Esophagus (tissue), 2 donors: ENCODE results near the gene FBLN2. TPM values are rescaled to one million over a fixed set of nuclear protein-coding genes. Genes with fewer than 3 reads are reported as not detected.

Source experiments
- H3K27ac ChIP-seq, 2 donors: one replicate each; pipeline ENCODE4 v1.5.1; 2013; ENCODE audit warnings: low read depth in 2 of 2, mild to moderate bottlenecking in 2 of 2, inconsistent platforms in 1 of 2, low read length in 1 of 2, moderate library complexity in 1 of 2
- H3K27me3 ChIP-seq, 2 donors: one replicate each; pipeline ENCODE4 v1.6.1; 2013; ENCODE audit warnings: low read length in 2 of 2, control low read depth in 1 of 2, mild to moderate bottlenecking in 1 of 2; ENCODE audit not compliant: insufficient read depth in 2 of 2, control insufficient read depth in 1 of 2
- H3K36me3 ChIP-seq, 2 donors: one replicate each; pipeline ENCODE4 v1.6.1; 2013; ENCODE audit warnings: low read length in 1 of 2; ENCODE audit not compliant: control insufficient read depth in 2 of 2, insufficient read depth in 2 of 2
- H3K4me1 ChIP-seq, 2 donors: one replicate each; pipeline ENCODE4 v1.6.1; 2013; ENCODE audit warnings: low read length in 1 of 2; ENCODE audit not compliant: control insufficient read depth in 2 of 2, insufficient read depth in 2 of 2
- H3K4me3 ChIP-seq, 2 donors: one replicate each; pipeline ENCODE4 v1.5.1; 2013; ENCODE audit warnings: low read length in 2 of 2, mild to moderate bottlenecking in 2 of 2, low read depth in 1 of 2, moderate library complexity in 1 of 2
- H3K9me3 ChIP-seq, 2 donors: one replicate each; pipeline ENCODE4 v1.6.1; 2013; ENCODE audit warnings: mild to moderate bottlenecking in 2 of 2, low read depth in 1 of 2, low read length in 1 of 2, moderate library complexity in 1 of 2; ENCODE audit not compliant: control insufficient read depth in 2 of 2, insufficient read depth in 1 of 2
- WGBS, 2 donors: extraction: QIAGEN DNeasy Blood & Tissue Kit; methylation state at CpG; one replicate each; pipeline ENCODE4 v1.1.7; 2013; 5-methylcytosine and 5-hydroxymethylcytosine counted together
- polyA plus RNA-seq, 2 donors: library from polyadenylated mRNA; stranded (reverse); fragments of 200-250 nt; gene quantifications; one replicate each; pipeline ENCODE4 v1.2.3, GENCODE V29; 2013
- donor health status: healthy with polysubstance abuse.
- donor health status: Bipolar disorder and iron deficiency.

FBLN2 gene
- polyA plus RNA-seq, 2 donors, result 2.7 to 6.0 TPM

GRCh38 chr3:13575459-13576061 is 26.6 kb downstream of the FBLN2 start:
- no peak overlapping the region for H3K27ac ChIP-seq
- H3K9me3 ChIP-seq, result no peaks in the 10 kb centered on the region
- 41 to 51% methylated on average over 11 of the region's 11 CpGs for WGBS, 2 donors
- H3K27me3 ChIP-seq, result no peaks in the 10 kb centered on the region
- no peaks in the 10 kb centered on the region for H3K4me1 ChIP-seq
- no peaks in the 10 kb centered on the region for H3K36me3 ChIP-seq
- no peak overlapping the region for H3K4me3 ChIP-seq

DNA sequence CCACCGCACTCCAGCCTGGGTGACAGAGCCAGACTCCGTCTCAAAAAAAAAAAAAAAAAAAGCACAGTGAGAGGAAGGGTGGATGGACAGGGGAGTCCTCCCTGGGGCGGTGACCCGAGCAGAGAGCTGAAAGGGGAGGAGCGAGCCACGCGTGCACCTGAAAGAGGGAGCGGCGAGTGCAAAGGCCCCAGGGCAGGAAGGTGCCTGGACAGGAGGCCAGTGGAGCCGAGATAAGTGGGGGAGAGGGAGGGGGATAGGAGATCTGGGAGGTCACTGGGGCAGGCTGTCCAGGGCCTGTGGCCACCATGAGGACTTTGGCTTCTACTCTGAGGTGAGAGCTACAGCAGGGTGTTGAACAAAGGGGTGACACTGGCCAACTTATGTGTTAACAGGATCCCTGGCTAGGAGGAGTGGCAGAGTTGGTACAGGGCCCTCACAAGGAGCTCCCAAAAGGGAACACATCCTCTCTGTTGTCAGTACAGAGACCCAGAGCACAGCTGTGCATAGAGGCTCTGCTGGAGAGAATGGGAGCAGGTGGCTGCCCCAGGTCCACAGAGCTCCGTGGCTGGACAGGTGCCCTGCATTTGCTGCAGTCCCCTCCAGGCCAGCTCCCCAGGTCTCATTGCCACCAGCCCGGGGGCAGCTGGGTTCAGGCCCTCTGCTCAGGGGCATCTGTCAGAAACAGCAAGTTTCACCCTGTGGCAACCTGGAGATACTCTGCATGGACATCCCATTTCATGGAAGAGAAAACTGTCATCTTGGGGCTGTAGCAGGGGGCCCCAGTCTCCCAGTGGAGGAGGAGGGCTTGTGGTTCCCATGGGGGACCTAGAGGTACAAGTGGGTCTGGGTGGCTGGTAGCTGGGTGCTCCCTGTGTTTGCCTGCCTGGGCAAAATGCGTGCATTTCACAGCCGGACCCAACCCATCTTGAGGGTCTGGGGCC is 28.5 kb downstream of the FBLN2 start:
- no peaks in the 10 kb centered on the region for H3K4me1 ChIP-seq

GRCh38 chr3:13578251-13578650 is 29.3 kb downstream of the FBLN2 start:
- WGBS, 2 donors, result 40 to 46% methylated on average over 2 of the region's 2 CpGs
- Histone ChIP-seq H3K4me3 (no peak overlapping the region), H3K9me3 (no peaks in the 10 kb centered on the region), H3K36me3 (no peaks in the 10 kb centered on the region), H3K4me1 (no peaks in the 10 kb centered on the region), H3K27me3 (no peaks in the 10 kb centered on the region), H3K27ac (no peak overlapping the region)

More for the DNA sequence above, 28.5 kb downstream of the FBLN2 start:
- no peak overlapping the region for H3K4me3 ChIP-seq
- no peaks in the 10 kb centered on the region for H3K27me3 ChIP-seq
- no peaks in the 10 kb centered on the region for H3K9me3 ChIP-seq
- H3K36me3 ChIP-seq, result no peaks in the 10 kb centered on the region
- no peak overlapping the region for H3K27ac ChIP-seq
- WGBS, 2 donors, result 90% methylated on average over 12 to 14 of the region's 14 CpGs

DNA sequence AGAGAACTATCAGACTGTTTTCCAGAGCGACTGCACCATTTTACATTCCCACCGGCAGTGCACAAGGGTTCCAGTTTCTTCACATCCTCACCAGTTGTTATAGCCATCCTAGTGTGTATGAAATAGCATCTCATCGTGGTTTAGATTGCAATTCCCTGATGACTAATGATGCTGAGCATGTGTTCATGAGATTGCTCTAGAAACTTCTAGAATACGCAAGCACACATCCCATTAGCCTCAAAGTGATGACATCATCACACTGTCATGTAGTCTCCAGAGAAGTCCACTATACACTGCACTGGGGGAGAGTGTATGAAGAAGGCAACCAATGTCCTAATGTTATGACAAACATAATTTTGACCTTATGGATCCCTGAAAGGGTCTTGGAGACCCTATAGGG is 30.1 kb downstream of the FBLN2 start:
- H3K4me3 ChIP-seq, result no peak overlapping the region
- no peaks in the 10 kb centered on the region for H3K4me1 ChIP-seq
- no peaks in the 10 kb centered on the region for H3K27me3 ChIP-seq
- H3K9me3 ChIP-seq, result no peaks in the 10 kb centered on the region
- H3K27ac ChIP-seq, result no peak overlapping the region
- no peaks in the 10 kb centered on the region for H3K36me3 ChIP-seq
- WGBS, 2 donors, result 78 to 80% methylated on average over 4 of the region's 4 CpGs

GRCh38 chr3:13580256-13581023 is 31.5 kb downstream of the FBLN2 start:
- Histone ChIP-seq H3K27ac (peak overlapping the region; percentile 40 to 66), H3K4me1 (peaks cover 0 to 1% of the 10 kb centered on the region in 2 donors), H3K36me3 (no peaks in the 10 kb centered on the region), H3K4me3 (no peak overlapping the region), H3K27me3 (no peaks in the 10 kb centered on the region), H3K9me3 (no peaks in the 10 kb centered on the region)
- WGBS, 2 donors, result 53 to 58% methylated on average over 20 of the region's 20 CpGs

- Histone ChIP-seq H3K36me3 (no peaks in the 10 kb centered on the region), H3K9me3 (no peaks in the 10 kb centered on the region), H3K4me1 (peaks cover 0 to 1% of the 10 kb centered on the region in 2 donors), H3K4me3 (no peak overlapping the region), H3K27ac (peak overlapping the region in 1 of 2 donors; percentile 41), H3K27me3 (no peaks in the 10 kb centered on the region)
- WGBS, 2 donors, result 76 to 80% methylated on average over 21 of the region's 21 CpGs
These were observed 32.8 kb downstream of the FBLN2 start for GRCh38 chr3:13581485-13582365.

DNA sequence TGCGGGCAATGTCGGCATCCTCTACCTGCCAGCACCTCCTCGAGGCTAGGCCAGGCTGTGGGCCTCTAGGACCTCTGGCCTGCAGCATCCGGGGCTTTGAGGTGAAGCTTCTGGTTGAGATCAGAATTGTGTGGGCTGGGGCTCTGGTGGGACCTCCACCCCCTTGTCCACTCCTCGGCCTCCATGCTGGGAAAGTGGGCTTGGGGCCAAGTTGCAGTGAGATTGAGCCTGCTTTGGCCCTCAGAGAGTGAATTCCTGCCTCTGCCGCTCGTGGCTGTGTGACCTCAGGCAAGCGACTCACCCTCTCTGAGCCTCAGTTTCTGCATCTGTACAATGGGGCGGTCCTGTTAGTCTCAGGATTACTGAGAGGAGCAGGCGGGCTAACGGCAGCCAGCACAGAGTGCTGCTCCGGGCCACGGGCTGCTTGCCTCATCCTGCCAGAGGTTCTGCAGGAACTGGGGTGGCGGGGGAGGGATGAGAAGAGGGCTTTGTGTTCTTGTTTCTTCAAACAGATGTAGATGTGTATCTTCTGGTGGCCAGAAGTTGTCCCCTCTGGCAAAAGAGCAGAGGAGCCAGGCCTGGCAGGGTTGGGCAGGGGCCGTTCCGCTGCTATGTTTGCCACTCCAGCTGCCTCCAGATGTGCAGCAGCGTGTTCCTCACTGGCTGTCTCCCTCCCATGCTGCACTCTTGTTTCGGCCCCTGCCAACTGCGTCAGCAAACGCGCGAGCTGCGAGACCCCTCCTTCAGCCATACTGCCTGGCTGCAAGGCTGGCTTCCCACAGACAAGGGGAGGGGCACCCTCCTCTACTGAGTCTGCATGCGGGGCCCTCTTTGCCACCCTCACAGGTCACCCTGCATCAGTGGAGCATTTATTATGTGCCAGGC is 33.7 kb downstream of the FBLN2 start:
- no peaks in the 10 kb centered on the region for H3K9me3 ChIP-seq
- H3K4me1 ChIP-seq, result peaks cover 0 to 1% of the 10 kb centered on the region in 2 donors
- H3K36me3 ChIP-seq, result no peaks in the 10 kb centered on the region
- H3K27ac ChIP-seq, result peak overlapping the region in 1 of 2 donors; percentile 41
- WGBS, 2 donors, result 51 to 65% methylated on average over 24 of the region's 24 CpGs
- H3K4me3 ChIP-seq, result no peak overlapping the region
- H3K27me3 ChIP-seq, result no peaks in the 10 kb centered on the region

DNA sequence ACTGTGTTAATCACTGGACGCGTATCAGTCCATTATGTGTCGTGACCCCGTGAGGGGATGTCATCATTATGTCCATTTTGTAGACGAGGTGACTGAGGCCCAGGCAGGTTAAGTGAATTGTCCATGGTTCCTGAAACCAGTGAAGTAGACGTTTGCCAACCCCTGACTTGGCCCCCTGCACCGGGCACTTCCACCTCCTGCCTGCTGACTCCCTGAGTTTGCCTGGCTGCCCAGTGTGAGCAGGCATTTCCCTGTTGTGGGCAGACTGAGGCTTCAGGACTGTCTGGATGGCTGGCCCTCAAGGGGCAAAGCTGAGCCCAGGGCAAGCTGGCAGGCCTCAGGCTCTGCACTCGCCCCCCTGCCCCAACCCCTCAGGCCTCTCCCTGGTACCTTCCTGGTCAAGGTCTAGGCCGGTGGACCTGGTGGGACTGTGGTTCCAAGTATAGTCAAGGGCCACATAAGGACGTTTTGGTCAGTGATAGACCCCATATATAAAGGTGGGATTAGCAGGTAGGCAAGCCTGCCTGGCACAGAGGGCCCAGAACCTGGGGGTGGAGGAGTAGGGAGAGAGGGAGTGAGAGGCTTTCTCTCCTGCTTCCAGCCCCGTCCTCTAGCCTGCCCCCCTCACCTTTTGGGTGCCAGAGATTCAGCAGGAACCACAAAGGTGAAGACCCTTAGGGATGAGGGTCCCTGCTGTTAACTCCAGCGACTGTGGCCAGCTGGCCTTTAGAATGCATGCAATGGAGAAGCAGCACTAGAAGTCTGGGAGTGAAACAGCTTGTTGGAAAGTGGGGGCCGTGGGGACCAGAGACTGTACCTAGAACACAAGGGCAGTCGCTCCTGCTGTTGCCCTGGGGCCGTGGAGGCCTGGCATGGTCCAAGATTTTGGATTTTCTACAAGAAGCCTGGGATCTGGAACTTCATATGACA is 34.6 kb downstream of the FBLN2 start:
- H3K27ac ChIP-seq, result no peak overlapping the region
- no peak overlapping the region for H3K4me3 ChIP-seq
- no peaks in the 10 kb centered on the region for H3K27me3 ChIP-seq
- H3K4me1 ChIP-seq, result peaks cover 0 to 1% of the 10 kb centered on the region in 2 donors
- H3K36me3 ChIP-seq, result no peaks in the 10 kb centered on the region
- H3K9me3 ChIP-seq, result no peaks in the 10 kb centered on the region
- 78 to 80% methylated on average over 15 of the region's 15 CpGs for WGBS, 2 donors
